Sigmoid colon (tissue), 4 donors: ENCODE measurements around the gene PRKAA1.

Experiments used
- EP300 ChIP-seq, 4 donors: sonication (generic); formaldehyde crosslinking; IDR thresholded peaks; one replicate each; pipeline ENCODE4 v1.6.1; 2017; ENCODE audit warnings: antibody characterized with exemption in 4 of 4
- POLR2A ChIP-seq, 2 donors: fragments of 450-650 bp; IDR thresholded peaks; one replicate each; pipeline ENCODE4 v1.6.1; 2016; ENCODE audit warnings: antibody characterized with exemption in 2 of 2, mild to moderate bottlenecking in 2 of 2, moderate library complexity in 2 of 2
- TF ChIP-seq, protein P1 (sequence below), 4 experiments: fragments of 450-650 bp in 3 of 4; fragments of 200-600 bp in 1 of 4; IDR thresholded peaks; one replicate each; pipeline ENCODE4 v1.5.1; 2016 to 2019; ENCODE audit warnings: antibody characterized with exemption in 4 of 4, mild to moderate bottlenecking in 3 of 4, moderate library complexity in 2 of 4

DNA sequence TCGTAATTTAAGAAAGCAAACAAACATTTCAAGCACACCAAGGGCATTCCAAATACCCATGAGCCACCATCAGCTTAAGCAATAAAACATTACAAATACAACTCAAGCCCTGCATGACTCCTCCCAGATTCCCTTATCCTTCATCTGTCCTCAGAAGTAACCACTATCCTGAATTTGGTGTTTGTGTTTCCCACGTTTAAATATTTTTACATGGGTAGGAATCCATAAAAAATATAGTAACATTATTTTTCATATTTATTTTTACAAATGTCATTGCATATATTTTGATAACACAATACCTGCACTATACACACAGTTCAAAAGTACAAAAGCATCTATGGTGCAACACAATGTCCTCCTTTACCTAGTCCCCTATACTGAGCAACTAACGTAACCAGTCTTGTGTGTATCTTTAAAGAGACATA, 6.4 kb downstream of the PRKAA1 start:
- no peak for TF ChIP-seq POLR2A (IDR thresholded peaks at IDR 0.05)
- TF ChIP-seq, protein P1, sequence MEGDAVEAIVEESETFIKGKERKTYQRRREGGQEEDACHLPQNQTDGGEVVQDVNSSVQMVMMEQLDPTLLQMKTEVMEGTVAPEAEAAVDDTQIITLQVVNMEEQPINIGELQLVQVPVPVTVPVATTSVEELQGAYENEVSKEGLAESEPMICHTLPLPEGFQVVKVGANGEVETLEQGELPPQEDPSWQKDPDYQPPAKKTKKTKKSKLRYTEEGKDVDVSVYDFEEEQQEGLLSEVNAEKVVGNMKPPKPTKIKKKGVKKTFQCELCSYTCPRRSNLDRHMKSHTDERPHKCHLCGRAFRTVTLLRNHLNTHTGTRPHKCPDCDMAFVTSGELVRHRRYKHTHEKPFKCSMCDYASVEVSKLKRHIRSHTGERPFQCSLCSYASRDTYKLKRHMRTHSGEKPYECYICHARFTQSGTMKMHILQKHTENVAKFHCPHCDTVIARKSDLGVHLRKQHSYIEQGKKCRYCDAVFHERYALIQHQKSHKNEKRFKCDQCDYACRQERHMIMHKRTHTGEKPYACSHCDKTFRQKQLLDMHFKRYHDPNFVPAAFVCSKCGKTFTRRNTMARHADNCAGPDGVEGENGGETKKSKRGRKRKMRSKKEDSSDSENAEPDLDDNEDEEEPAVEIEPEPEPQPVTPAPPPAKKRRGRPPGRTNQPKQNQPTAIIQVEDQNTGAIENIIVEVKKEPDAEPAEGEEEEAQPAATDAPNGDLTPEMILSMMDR (IDR thresholded peaks at IDR 0.05) = no peak
- no peak for TF ChIP-seq EP300 (IDR thresholded peaks at IDR 0.05)
